ENCODE results near the gene USP25.
A peak's percentile ranks its signal among the peaks of the same experiment; 100 is the strongest.
"Not testable (repeated sequence)": the region's sequence is repeated elsewhere in the genome, so short reads cannot be mapped to it uniquely, and the experiment has no call there.

USP25 gene

DNA sequence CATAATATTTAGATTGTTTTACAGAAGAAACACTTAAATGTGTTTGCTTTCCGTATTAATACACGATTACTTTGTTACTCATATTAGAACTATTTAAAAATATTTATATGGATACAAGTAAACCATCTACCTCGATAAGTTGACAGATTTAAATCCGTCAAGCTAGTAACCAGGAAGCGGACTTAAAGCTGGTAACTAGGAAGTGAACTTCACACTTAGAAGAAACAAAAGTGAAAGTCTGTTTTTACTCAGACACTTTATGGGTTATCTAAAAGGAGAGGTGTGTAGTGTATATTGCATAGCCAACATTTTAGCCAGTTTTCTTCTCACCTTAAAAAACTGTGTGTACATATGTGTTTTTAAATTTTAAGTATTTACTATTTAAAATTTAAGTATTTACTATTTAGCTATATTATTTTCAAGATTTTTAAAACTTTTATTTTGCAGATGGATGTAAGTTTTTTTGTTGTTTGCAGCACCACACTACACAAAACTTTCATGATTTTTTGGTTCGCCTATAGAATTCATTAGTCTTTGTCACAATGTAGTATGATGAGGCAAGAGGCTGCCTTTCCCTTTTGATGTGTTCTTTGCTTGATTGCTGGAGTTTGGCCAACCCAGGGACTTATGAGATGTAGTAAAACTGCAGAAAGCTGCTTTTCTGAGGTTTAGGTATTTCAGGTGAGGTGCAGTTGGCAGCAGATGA, 2.7 kb downstream of the USP25 start:
- H3K4me3 ChIP-seq (ENCODE audit: low read depth, low read length) = peak overlapping the region; percentile 89
- TF ChIP-seq, protein P1, sequence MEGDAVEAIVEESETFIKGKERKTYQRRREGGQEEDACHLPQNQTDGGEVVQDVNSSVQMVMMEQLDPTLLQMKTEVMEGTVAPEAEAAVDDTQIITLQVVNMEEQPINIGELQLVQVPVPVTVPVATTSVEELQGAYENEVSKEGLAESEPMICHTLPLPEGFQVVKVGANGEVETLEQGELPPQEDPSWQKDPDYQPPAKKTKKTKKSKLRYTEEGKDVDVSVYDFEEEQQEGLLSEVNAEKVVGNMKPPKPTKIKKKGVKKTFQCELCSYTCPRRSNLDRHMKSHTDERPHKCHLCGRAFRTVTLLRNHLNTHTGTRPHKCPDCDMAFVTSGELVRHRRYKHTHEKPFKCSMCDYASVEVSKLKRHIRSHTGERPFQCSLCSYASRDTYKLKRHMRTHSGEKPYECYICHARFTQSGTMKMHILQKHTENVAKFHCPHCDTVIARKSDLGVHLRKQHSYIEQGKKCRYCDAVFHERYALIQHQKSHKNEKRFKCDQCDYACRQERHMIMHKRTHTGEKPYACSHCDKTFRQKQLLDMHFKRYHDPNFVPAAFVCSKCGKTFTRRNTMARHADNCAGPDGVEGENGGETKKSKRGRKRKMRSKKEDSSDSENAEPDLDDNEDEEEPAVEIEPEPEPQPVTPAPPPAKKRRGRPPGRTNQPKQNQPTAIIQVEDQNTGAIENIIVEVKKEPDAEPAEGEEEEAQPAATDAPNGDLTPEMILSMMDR (IDR thresholded peaks at IDR 0.05; ENCODE audit: low read depth, low read length) = no peak

GRCh38 chr21:15732996-15733329, 3.2 kb downstream of the USP25 start:
- H3K4me3 ChIP-seq (ENCODE audit: low read depth, low read length) = peak overlapping the region; percentile 89

DNA sequence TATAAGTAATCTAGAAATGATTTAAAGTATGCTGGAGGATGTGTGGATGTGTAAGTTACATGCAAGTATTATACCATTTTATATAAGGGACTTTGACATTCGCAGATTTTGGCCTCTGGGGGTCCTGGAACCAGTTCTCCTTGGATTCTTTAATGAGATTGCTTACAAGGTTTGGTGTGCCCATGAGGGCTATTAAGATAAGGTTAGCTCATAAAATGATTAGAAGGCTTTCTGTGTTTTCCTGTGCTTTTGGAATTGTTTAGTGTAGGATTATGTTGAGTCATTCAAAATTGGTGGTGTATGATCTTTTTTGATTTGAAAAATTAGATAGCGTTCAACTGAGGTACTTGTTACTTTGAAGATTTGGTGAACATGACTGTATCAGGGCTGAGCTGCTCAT, 5.6 kb downstream of the USP25 start:
- TF ChIP-seq, protein P1 (IDR thresholded peaks at IDR 0.05; ENCODE audit: low read depth, low read length) = no peak

More at GRCh38 chr21:15732996-15733329, 3.2 kb downstream of the USP25 start:
- TF ChIP-seq, protein P1 (IDR thresholded peaks at IDR 0.05; ENCODE audit: low read depth, low read length) = no peak

GRCh38 chr21:15735931-15736330, 6.1 kb downstream of the USP25 start:
- H3K4me3 ChIP-seq (ENCODE audit: low read depth, low read length) = not testable (repeated sequence)

More for the DNA sequence above, 5.6 kb downstream of the USP25 start:
- no peak overlapping the region for H3K4me3 ChIP-seq (ENCODE audit: low read depth, low read length)

- H3K4me3 ChIP-seq (ENCODE audit: low read depth, low read length) = not testable (repeated sequence)
These were observed 9.0 kb downstream of the USP25 start for GRCh38 chr21:15738779-15739178.

- TF ChIP-seq, protein P1 (IDR thresholded peaks at IDR 0.05; ENCODE audit: low read depth, low read length) = no peak
- H3K4me3 ChIP-seq (ENCODE audit: low read depth, low read length) = no peak overlapping the region
These were observed 10.6 kb downstream of the USP25 start for GRCh38 chr21:15740383-15740782.

- TF ChIP-seq, protein P1 (IDR thresholded peaks at IDR 0.05; ENCODE audit: low read depth, low read length) = no peak
- no peak overlapping the region for H3K4me3 ChIP-seq (ENCODE audit: low read depth, low read length)
These were observed 11.7 kb downstream of the USP25 start for GRCh38 chr21:15741510-15741909.

DNA sequence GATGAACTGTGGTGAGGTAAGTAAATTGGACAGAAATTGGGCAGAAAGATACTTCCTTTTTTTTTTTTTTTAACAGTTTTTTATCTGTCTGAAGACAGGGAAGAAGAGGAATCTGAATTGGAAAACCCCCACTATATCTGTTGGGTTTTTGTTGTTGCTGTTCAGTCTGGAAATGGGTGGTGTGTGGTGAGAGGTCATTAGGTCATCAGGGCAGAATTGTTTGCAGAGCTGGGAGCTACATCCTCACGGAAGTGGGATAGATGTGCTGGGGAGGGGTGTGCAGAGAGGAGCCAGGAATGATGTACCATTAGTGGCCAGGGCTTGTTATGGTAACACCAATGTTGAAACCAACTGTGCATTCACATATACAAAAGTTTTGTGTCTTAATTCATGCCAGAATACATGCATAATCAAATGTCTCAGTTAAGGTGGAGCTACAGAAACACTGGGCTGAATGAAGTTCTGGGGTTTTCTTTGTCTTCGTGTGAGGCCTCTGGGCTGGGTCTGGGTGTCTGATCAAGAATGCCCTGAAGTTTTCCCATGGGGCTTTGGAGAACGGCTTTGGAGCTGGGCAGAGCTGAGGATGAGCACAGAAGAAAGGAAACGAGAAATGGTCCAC, 12.4 kb downstream of the USP25 start:
- no peak overlapping the region for H3K4me3 ChIP-seq (ENCODE audit: low read depth, low read length)
- TF ChIP-seq, protein P1 (IDR thresholded peaks at IDR 0.05; ENCODE audit: low read depth, low read length) = no peak

Measured in WI38 (cell line).